SK-MEL-5 (cell line): ENCODE measurements around the gene FGF11. TPM values are rescaled to one million over a fixed set of nuclear protein-coding genes. Genes with fewer than 3 reads are reported as not detected.

Source experiments
- DNase-seq: peaks from one replicate; pipeline ENCODE4 v3.0.0-alpha.2; 2016; ENCODE audit warnings: low read depth, low spot score
- in situ Hi-C: cut with HindIII; loops from 2 replicates; pipeline ENCODE4 v1.10.0; 2016; ENCODE audit warnings: low sequenced_read_pairs, high pct_unique_total_duplicates, low pct_unique_long_range_greater_than_20kb
- total RNA-seq: library from RNA; depleted of rRNA; stranded (reverse); fragments of >200 nt; shearing (Covaris generic); gene quantifications from 2 replicates; pipeline ENCODE4 v1.2.3, GENCODE V29; 2014

Gene FGF11
- total RNA-seq, 1 experiment from 2014 or later, result 0.45 TPM

DNA sequence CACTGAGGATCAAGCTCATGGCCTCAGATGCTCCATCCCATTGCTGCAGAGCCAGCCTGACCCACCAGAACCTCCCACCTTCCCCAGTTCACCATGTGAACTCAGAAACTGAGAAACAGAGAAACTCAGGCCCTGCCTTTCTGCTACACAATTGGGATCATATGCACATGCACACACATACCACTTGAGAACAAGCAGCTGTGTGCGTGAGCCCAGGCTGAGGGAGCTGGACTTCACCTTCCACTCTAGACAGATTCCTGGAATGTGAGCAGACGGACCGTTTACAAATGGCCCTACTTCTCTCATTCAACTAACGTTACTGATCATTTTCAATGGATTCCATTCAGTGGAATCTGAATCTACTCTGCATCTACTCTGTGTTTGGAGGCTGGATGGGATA, 15.6 kb upstream of the FGF11 start:
- in situ Hi-C loops, result no loop called here
- no peak for DNase-seq

DNA sequence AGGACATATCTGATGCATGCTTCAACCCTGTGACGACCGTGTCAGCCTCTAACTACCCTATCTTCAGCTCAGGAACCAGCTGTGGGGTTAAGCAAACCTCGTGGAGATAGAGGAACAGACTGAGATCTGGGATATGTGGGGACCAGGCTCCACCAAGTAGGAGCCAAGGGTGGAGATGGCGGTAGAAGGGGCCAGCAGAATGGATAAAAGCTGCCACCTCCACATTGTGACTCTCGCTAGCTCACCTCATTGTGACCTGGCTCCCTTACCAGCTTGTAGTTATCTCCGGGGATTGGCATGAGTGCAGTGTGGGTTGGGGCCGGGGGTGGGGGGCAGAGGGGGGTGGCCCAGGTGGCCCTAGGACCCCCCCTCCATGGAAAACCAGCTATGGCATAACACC, 14.0 kb upstream of the FGF11 start, which contains the start of gene SPEM2:
TSS of gene SPEM2 (plus strand) at position 301 of the 400 bp plus-strand sequence. CDS start at position 374, 73 bp downstream.
- no peak for DNase-seq
- in situ Hi-C loops, result no loop called here

DNA sequence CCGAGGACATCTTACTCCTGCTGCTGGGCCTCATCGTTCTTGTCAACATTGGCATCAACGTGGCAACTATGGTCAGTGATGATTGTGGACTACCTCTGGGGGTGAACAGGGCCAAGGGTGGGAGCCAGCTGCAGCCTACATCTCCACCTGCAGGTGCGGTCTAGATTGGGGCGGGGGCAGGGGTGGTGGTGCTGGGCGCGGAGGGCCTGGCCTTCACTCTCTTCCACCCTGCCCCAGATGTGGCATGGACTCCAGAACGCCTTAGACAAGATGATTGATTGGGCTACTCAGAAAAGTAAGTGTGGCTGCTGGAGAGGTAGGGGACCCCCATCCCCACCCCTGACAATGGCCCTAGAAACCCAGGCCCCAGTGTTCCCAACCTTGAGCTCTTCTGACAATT, 13.6 kb upstream of the FGF11 start:
- in situ Hi-C loops, result no loop called here
- DNase-seq, result no peak

DNA sequence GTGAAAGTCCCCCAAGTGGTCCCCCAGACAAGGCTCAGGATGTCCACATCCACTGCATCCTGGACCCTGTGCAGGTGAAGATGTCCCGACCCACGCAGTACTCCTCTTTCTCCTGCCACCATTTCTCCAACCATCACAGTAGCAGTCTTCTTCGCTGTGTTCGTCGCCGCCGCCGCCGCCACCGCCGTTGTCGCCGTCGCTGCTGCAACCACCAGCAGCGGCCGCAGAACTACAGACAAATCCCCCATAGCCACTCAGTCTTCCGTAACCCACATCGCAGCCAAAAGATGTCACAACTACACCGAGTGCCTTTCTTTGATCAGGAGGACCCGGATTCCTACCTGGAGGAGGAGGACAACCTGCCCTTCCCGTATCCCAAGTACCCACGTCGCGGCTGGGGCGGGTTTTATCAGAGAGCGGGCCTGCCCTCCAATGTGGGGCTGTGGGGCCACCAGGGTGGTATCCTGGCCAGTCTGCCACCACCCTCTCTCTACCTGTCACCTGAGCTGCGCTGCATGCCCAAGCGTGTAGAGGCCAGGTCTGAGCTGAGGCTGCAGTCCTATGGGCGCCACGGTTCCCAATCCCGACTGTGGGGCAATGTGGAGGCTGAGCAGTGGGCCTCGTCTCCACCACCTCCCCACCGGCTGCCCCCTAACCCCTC, 13.0 kb upstream of the FGF11 start:
- in situ Hi-C loops, result no loop called here
- DNase-seq, result no peak

DNA sequence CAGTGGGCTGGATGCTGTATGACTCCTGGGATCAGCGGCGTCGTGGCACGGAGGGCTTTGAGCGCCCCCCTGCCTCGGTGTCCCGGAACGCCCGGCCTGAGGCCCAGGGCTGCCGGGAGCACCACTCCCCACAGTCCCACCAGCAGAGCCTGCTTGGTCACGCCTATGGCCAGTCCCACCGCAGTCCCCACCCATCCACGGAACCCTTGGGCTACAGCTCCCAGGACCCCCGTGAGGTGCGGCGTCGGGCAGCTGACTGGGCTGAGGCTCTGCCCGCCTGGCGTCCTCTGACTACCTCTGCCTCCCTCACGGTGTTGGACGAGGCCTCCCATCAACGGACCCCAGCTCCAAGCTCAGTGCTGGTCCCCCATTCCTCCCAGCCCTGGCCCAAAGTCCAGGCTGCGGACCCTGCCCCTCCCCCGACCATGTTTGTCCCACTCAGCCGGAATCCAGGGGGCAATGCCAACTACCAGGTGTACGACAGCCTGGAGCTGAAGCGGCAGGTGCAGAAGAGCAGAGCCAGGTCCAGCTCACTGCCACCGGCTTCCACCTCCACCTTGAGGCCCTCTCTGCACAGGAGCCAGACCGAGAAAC, 12.3 kb upstream of the FGF11 start:
- in situ Hi-C loops, result no loop called here
- no peak for DNase-seq

DNA sequence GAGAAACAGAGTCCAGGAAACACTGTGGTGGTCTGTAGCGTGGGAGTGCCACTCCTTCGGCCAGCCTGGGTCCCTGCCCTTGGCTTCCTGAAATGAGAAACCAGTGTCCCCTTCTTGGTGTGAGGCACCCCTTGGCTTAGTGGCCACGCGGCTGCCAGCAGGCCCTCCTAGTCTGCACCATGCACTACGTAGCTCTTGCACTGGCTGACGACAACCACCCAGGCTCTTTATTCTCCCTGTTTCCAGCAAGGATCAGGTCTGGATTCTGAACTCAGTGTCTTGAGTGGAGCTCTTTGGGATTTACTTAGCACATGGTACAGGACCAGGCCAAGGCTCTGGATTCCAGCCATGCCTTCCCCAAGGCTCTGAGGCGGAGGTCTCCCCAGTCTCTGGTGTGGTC, 11.8 kb upstream of the FGF11 start:
- in situ Hi-C loops, result no loop called here
- no peak for DNase-seq

DNA sequence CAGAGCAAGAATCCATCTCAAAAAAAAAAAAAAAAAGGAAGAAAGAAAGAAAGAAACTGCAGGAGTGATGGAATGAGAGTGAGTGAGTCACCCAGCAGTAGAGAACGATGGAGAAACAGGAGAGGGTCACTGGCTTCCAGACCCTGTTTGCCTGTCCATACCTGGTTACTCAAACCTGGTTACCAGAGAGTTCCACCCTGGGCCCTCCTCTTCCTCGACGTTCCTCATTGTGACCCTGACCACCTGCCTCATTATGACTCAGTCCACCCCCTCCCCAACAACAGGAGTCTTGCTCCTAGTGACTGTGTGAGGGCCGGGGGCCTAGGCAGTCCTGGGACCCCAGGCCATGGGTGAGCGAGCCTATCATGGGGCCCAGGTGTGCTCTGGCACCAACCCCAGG, 10.8 kb upstream of the FGF11 start, which contains the start of gene SPEM3:
TSS of gene SPEM3 (plus strand) at position 301 of the 400 bp plus-strand sequence. CDS start at position 347, 46 bp downstream.
- DNase-seq, result no peak
- in situ Hi-C loops, result no loop called here

DNA sequence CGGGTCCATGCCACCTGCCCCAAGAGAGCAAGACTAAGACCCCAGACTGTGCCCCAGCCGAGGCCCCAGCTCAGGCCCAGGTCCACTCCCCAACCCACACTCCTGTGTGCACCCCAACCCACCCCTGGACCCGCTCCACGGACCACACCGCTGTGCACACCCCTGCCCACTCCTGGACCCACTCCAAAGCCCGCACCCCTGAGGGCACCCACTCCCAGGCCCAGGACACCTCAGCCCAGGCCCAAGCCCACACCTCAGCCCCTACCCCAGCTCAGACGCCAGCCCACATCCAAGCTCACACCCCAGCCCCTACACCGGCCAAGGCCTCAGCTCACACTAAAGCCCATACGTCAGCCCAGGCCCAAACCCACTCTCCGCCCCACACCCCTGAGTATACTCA, 9.6 kb upstream of the FGF11 start:
- in situ Hi-C loops, result no loop called here
- DNase-seq, result no peak

DNA sequence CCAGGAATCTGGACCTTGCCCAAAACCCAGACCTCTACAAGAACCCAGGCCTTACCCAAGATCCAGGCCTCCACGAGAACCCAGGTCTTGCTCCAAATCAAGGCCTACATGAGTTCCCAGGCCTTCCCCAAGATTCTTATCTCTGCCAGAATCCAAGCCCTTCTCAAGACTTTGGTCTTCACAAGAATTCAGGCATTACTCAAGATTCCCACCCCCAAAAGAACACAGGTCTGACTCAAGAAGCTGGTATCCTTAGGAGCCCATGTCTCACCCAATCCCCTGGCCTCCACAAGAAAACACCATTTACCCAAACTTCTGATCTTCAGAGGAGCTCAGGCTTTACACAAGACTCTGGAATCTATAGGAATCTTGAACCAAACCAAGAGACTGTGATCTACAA, 8.1 kb upstream of the FGF11 start:
- in situ Hi-C loops, result no loop called here

DNA sequence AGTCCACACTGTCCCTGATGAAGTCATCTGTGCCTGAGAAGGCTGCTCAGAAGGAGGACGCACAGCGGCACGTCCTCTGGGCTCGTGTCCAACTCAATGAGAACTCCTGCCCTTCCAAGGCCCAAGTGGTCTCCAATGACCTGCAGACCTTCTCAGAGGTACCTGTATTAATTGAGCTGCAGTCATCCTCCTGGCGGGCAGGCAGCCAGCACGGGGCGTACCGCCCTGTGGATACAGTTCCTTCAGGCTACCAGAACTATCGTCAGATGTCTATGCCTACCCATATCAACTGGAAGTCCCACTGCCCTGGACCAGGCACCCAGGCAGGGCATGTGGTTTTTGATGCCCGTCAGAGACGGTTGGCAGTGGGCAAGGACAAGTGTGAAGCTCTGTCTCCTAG, 7.0 kb upstream of the FGF11 start:
- no peak for DNase-seq
- in situ Hi-C loops, result no loop called here

More for the DNA sequence above, 8.1 kb upstream of the FGF11 start:
- DNase-seq, result no peak

DNA sequence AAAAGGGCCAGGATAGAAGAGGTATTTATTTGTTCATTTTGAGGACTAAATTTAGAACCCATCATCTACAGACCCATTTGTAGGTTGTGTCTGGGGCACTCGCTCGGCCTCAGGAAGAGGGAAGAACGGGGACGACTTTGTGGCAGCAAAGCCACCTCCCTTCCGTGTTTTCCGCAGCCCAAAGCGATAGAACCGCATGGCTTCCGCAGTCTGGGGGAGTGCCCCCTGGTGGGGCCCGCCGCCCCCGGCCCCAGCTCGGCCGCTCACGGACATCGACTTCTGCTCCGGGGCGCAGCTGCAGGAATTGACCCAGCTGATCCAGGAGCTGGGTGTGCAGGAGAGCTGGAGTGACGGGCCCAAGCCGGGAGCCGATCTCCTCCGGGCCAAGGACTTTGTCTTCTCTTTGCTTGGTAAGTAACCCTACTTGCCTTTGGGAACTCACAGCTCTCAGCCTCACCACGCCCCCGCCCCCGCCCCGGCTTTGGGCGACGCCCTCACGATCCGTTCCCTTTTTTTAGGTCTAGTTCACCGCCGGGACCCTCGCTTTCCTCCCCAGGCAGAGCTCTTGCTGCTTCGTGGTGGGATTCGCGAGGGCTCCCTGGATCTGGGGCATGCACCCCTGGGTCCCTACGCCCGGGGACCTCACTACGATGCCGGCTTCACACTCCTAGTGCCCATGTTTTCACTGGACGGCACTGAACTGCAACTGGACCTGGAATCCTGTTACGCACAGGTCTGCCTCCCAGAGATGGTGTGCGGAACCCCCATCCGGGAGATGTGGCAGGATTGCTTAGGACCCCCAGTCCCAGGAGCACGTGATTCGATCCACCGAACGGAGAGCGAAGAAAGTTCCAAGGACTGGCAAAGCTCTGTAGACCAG, 3.4 kb upstream of the FGF11 start:
- DNase-seq, result peak; percentile 29
- in situ Hi-C loops, result no loop called here

DNA sequence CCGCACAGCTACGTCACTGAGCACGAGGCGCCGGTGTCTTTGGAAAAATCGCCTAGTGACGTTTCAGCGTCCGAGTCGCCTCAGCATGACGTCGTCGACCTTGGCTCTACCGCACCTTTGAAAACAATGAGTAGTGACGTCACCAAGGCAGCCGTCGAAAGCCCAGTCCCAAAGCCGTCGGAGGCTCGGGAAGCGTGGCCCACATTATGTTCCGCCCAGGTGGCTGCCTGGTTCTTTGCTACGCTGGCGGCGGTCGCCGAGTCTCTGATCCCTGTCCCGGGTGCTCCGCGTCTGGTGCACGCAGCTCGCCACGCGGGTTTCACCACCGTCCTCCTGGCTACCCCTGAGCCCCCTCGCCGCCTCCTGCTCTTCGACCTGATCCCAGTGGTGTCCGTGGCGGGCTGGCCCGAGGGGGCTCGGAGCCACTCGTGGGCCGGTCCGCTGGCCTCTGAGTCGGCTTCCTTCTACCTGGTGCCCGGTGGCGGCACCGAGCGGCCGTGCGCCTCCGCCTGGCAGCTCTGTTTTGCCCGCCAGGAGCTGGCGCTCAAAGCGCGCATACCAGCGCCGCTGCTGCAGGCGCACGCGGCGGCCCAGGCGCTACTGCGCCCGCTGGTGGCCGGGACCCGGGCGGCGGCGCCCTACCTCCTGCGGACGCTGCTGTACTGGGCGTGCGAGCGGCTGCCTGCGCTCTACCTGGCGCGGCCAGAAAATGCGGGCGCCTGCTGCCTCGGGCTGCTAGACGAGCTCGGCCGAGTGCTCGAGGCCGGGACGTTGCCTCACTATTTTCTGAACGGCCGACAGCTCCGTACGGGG, 2.5 kb upstream of the FGF11 start:
- in situ Hi-C loops, result no loop called here
- DNase-seq, result peak; percentile 79

DNA sequence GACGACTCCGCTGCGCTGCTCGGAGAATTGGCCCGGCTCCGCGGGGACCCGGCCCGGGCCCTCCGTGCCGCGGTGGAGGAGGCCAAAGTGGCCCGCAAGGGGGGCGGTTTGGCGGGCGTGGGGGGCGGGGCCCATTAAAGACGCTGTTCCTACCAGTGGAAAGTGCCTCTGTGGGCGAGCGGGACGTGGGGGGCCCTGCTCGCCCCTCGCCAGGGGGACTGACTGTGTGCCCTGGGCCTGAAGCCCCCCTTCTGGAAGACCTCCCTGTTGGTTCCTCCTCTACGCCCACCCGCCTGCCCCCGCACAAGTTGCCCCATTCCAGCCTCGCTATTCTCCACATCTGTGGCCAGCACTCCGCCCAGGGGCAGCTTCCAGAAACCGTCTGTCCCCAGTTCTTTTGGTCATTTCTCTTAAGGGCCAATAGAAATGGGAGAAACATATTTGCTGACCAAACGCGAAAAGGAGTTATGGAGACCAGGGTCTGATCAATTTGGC, 1.9 kb upstream of the FGF11 start:
- DNase-seq, result no peak
- in situ Hi-C loops, result no loop called here

DNA sequence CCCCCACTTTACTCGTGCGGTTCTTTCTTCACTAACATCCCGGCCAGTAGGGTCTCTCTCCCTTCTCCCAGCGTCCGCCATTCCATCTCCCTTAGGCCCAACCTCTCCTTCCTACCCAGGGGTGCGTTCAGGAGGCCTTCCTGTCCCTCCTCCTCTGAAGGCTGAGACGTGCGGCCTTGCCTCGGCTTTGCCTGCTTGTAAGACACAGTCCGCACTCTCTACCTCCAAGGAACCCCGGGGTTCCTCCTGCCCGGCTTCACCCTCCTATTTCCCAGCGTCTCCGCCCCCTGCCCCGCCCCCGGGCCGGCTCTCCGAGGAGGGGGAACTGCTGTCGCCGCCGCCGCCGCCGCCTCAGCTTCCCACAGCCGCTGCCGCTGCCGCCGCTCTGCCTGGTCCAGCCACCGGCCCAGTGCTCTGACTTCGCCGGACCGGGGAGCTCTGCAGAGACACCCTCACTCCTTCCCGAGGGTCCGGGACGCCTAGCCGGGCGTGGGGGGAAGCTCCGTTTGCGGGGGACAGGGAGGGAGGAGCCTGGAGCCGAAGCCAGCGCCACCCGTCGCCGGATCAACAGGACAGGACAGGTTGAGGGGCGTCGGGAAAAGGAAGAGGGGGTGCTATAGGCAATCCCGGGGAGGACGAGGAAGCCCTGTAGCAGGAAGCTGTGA, 1.2 kb upstream of the FGF11 start:
- DNase-seq, result no peak
- in situ Hi-C loops, result no loop called here

DNA sequence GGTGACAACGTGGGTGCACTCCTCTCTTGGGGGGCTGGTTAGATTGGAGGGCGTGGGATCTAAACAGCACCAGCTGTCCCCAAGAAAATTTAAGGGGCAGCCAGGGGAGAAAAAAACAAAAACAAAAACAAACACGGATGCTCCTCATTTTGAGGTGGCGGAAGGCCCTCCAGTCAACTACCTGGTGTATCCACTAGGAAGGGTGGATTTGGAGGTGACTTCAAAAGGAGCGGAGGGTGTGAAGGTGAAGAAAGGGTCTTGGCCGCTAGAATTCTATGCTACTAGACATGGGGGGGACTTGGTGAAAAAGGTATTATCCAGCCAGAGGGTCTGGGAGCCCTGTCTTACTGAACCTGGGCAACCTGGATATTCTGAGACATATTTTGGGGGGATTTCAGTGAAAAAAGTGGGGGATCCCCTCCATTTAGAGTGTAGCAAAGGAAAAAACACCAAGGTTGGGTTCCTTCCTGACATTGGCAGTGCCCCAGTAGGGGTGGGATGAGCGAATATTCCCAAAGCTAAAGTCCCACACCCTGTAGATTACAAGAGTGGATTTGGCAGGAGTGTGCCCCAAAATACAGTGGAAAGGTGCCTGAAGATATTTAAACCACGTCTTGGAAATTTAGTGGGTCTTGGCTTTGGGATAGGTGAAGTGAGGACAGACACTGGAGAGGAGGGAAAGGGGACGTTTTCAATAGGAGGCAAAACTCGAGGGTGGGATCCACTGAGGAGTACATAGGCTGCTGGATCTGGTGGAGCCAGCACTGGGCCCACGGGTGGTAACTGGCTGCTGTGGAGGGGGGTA, 454 bp upstream of the FGF11 start:
- DNase-seq, result no peak
- in situ Hi-C loops, result no loop called here

DNA sequence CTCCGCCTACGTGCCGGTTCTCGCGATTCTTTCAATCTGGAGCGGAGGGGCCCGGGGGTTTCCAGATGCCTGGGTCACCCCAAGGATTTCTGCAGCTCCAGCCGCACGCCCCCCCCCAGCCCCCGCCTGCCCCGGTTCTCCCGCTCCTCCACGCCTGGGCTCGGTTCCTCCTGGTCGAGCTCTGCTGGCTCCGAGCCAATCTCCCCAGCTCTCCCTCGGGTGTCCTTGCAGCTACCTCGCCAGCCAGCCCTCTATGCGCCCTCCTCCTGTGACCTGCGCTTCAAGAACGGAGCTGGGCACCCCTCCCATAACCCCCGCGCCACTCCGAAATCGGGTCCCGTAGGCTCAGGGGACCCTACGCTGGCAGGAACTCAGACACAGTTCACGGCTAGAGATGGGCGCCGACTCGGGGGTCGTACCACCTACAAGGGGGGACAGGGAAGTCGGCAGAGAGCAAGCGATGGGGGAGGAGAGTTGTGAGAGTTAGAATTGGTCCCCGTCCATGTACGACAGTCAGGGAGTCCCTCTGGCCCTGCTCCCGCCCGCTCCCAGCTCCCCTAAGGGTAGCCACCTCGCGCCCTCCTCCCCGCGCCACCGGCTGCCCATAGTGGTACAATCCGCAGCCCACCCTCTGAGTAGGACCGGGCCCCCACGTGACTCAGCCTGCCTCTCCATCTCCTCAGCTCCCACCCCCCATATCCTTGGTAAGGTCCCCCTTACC, 961 bp downstream of the FGF11 start:
- no peak for DNase-seq
- in situ Hi-C loops, result no loop called here
